HEK293 (cell line): Measurements from ENCODE around the gene MTRFR.

Experiments used
- CTCF ChIA-PET: fragments of 350-600 bp; formaldehyde crosslinking; extraction: SDS; loops from one replicate; lab custom pipeline; 2021; ENCODE audit warnings: antibody characterized with exemption; lab: Yijun Ruan, JAX
- POLR2A ChIA-PET: fragments of 300-600 bp; formaldehyde crosslinking; extraction: SDS; loops from one replicate; lab custom pipeline; 2020; ENCODE audit warnings: antibody characterized with exemption, inconsistent platforms; lab: Yijun Ruan, JAX
- H3K27ac ChIP-seq: fragments of 200-500 bp; sonication (Bioruptor generic); 2 replicates; pipeline ENCODE4 v1.5.1; 2014; ENCODE audit warnings: low read depth, low read length, control low read depth, inconsistent platforms; ENCODE audit errors: extremely low read depth
- H3K36me3 ChIP-seq, 2 experiments: fragments of 200-500 bp in 1 of 2; sonication (Bioruptor generic) in 1 of 2; 1 replicate in 1 of 2; 2 replicates in 1 of 2; pipeline ENCODE4 v1.5.1; 2014 to 2017; ENCODE audit warnings: inconsistent platforms in 2 of 2, low read length in 2 of 2; ENCODE audit not compliant: control insufficient read depth in 2 of 2, insufficient read depth in 1 of 2
- H3K4me1 ChIP-seq: fragments of 200-500 bp; sonication (Bioruptor generic); 2 replicates; pipeline ENCODE4 v1.5.1; 2014; ENCODE audit warnings: mild to moderate bottlenecking, low read length, inconsistent platforms; ENCODE audit not compliant: control insufficient read depth, insufficient read depth
- H3K4me3 ChIP-seq: 2 replicates; pipeline ENCODE4 v1.5.1; 2011; ENCODE audit warnings: low read depth, mild to moderate bottlenecking, control low read depth, low read length, moderate library complexity
- H3K9me3 ChIP-seq: fragments of 200-500 bp; sonication (Bioruptor generic); 2 replicates; pipeline ENCODE4 v1.5.1; 2014; ENCODE audit warnings: low read depth, low read length, inconsistent platforms; ENCODE audit not compliant: control insufficient read depth, insufficient read depth
- BCL11A ChIP-seq: fragments of 450-650 bp; formaldehyde crosslinking; IDR thresholded peaks from 2 replicates; pipeline ENCODE4 v1.5.1; 2016; ENCODE audit warnings: low read depth, missing biosample characterization, missing genetic modification characterization
- KLF10 ChIP-seq: fragments of 450-650 bp; IDR thresholded peaks from 2 replicates; pipeline ENCODE4 v1.5.1; 2018; ENCODE audit warnings: missing biosample characterization, mild to moderate bottlenecking, missing genetic modification characterization
- KLF8 ChIP-seq: fragments of 450-650 bp; formaldehyde crosslinking; IDR thresholded peaks from 2 replicates; pipeline ENCODE4 v1.5.1; 2016; ENCODE audit warnings: missing biosample characterization, missing genetic modification characterization
- MYNN ChIP-seq: fragments of 450-650 bp; formaldehyde crosslinking; IDR thresholded peaks from 2 replicates; pipeline ENCODE4 v1.5.1; 2016; ENCODE audit warnings: missing biosample characterization, missing genetic modification characterization, borderline replicate concordance
- RBAK ChIP-seq: fragments of 450-650 bp; formaldehyde crosslinking; IDR thresholded peaks from 2 replicates; pipeline ENCODE4 v1.5.1; 2016; ENCODE audit warnings: missing biosample characterization, missing genetic modification characterization
- ZBTB17 ChIP-seq: fragments of 450-650 bp; formaldehyde crosslinking; IDR thresholded peaks from 2 replicates; pipeline ENCODE4 v1.5.1; 2016; ENCODE audit warnings: missing biosample characterization, missing genetic modification characterization
- ZNF10 ChIP-seq: fragments of 450-650 bp; formaldehyde crosslinking; IDR thresholded peaks from 2 replicates; pipeline ENCODE4 v1.5.1; 2017; ENCODE audit warnings: missing biosample characterization, missing genetic modification characterization
- ZNF132 ChIP-seq: fragments of 450-650 bp; formaldehyde crosslinking; IDR thresholded peaks from 2 replicates; pipeline ENCODE4 v1.5.1; 2017; ENCODE audit warnings: missing biosample characterization, missing genetic modification characterization, borderline replicate concordance
- ZNF138 ChIP-seq: fragments of 450-650 bp; formaldehyde crosslinking; IDR thresholded peaks from 2 replicates; pipeline ENCODE4 v1.5.1; 2016; ENCODE audit warnings: missing biosample characterization, missing genetic modification characterization, borderline replicate concordance
- ZNF155 ChIP-seq: fragments of 450-650 bp; formaldehyde crosslinking; IDR thresholded peaks from 2 replicates; pipeline ENCODE4 v1.5.1; 2016; ENCODE audit warnings: missing biosample characterization, missing genetic modification characterization
- ZNF175 ChIP-seq: fragments of 450-650 bp; formaldehyde crosslinking; IDR thresholded peaks from 2 replicates; pipeline ENCODE4 v1.5.1; 2016; ENCODE audit warnings: missing biosample characterization, missing genetic modification characterization
- ZNF266 ChIP-seq: fragments of 450-650 bp; formaldehyde crosslinking; IDR thresholded peaks from 2 replicates; pipeline ENCODE4 v1.5.1; 2016; ENCODE audit warnings: missing biosample characterization, missing genetic modification characterization, low read depth
- ZNF274 ChIP-seq, 2 experiments: fragments of 200-500 bp in 1 of 2; fragments of 450-650 bp in 1 of 2; sonication (Bioruptor generic) in 1 of 2; formaldehyde crosslinking in 1 of 2; IDR thresholded peaks; 2 replicates each; pipeline versions ENCODE4 v1.5.1 to v1.6.1; 2014 to 2016; ENCODE audit warnings: borderline replicate concordance in 1 of 2, inconsistent platforms in 1 of 2, low read length in 1 of 2, missing biosample characterization in 1 of 2, missing genetic modification characterization in 1 of 2
- ZNF335 ChIP-seq: fragments of 450-650 bp; formaldehyde crosslinking; conservative IDR thresholded peaks from 2 replicates; pipeline ENCODE4 v1.5.1; 2016; ENCODE audit warnings: missing biosample characterization, missing genetic modification characterization
- ZNF341 ChIP-seq: fragments of 450-650 bp; formaldehyde crosslinking; IDR thresholded peaks from 2 replicates; pipeline ENCODE4; 2016; ENCODE audit warnings: low read depth, missing biosample characterization, missing genetic modification characterization
- ZNF354C ChIP-seq: fragments of 450-650 bp; formaldehyde crosslinking; IDR thresholded peaks from 2 replicates; pipeline ENCODE4 v1.5.1; 2016; ENCODE audit warnings: missing biosample characterization, missing genetic modification characterization, low read depth, borderline replicate concordance
- ZNF366 ChIP-seq: fragments of 450-650 bp; formaldehyde crosslinking; conservative IDR thresholded peaks from 2 replicates; pipeline ENCODE4 v1.5.1; 2016; ENCODE audit warnings: missing biosample characterization, missing genetic modification characterization
- ZNF394 ChIP-seq: fragments of 450-650 bp; formaldehyde crosslinking; IDR thresholded peaks from 2 replicates; pipeline ENCODE4 v1.5.1; 2016; ENCODE audit warnings: missing biosample characterization, missing genetic modification characterization, mild to moderate bottlenecking, moderate library complexity, borderline replicate concordance
- ZNF433 ChIP-seq: fragments of 450-650 bp; formaldehyde crosslinking; IDR thresholded peaks from 2 replicates; pipeline ENCODE4 v1.5.1; 2016; ENCODE audit warnings: missing biosample characterization, missing genetic modification characterization, low read depth
- ZNF48 ChIP-seq: fragments of 450-650 bp; formaldehyde crosslinking; IDR thresholded peaks from 2 replicates; pipeline ENCODE4 v1.5.1; 2016; ENCODE audit warnings: missing biosample characterization, missing genetic modification characterization
- ZNF830 ChIP-seq: fragments of 450-650 bp; IDR thresholded peaks from 2 replicates; pipeline ENCODE4 v1.5.0; 2018; ENCODE audit warnings: missing biosample characterization, missing genetic modification characterization, low read depth, mild to moderate bottlenecking, moderate library complexity
- ZNF843 ChIP-seq: fragments of 450-650 bp; formaldehyde crosslinking; IDR thresholded peaks from 2 replicates; pipeline ENCODE4 v1.5.1; 2016; ENCODE audit warnings: missing biosample characterization, missing genetic modification characterization
- TF ChIP-seq, protein P1 (sequence below): fragments of 450-650 bp; formaldehyde crosslinking; IDR thresholded peaks from 2 replicates; pipeline ENCODE4 v1.5.1; 2017; ENCODE audit warnings: missing biosample characterization, missing genetic modification characterization
- TF ChIP-seq, protein P2 (sequence below): fragments of 450-650 bp; formaldehyde crosslinking; IDR thresholded peaks from 2 replicates; pipeline ENCODE4 v1.5.1; 2017; ENCODE audit warnings: missing biosample characterization, missing genetic modification characterization
- TF ChIP-seq, protein P3 (sequence below): fragments of 450-650 bp; formaldehyde crosslinking; IDR thresholded peaks from 2 replicates; pipeline ENCODE4 v1.5.0; 2017; ENCODE audit warnings: missing biosample characterization, missing genetic modification characterization, borderline replicate concordance
- TF ChIP-seq, protein P4 (sequence below): fragments of 450-650 bp; formaldehyde crosslinking; IDR thresholded peaks from 2 replicates; pipeline ENCODE4 v1.5.1; 2016; ENCODE audit warnings: missing biosample characterization, missing genetic modification characterization

The MTRFR gene

DNA sequence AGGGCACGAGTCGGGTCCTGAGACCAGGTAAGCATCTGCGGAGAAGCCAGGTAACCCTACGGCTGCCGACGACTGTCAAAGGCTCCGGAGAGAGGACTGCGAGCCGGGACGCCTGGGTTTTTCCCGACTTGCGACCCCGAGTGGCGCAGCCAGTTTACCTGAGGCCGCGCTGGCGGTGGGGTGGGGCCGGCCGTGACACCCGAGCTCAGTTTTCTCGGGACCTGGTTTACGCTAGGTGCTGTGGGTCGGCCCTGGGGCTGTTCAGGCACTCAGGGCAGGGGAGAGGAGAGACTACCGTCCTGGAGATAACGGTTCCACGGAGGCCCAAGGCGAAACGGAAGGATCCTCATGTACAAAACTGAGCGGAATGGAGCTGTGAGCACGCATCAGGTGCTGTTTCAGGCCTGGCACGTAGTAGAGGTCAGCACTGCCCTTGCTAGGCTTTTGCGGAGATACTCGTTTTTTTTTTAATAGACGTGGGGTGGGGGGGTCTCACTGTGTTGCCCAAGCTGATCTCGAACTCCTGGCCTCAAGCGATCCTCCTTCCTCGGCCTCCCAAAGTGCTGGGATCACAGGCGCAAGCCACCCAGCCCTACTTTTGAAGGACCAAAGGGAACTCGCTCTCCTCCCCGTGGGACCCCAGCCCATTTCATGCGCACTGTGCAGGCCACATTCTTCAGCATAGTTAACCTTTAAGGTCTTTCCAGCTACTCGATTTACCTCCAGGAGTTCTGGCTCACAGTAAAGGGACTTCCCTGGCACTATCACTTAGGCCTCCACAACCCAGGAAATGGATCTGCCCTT lies 471 bp downstream of the MTRFR start:
- CTCF ChIA-PET: interaction anchor here (0.6 to 1.7 kb wide), 4 partner anchors 17 to 439 kb away, joined by 3 to 6 read pairs (median 3); no protein-coding TSS in a partner anchor
- Histone ChIP-seq H3K4me1 (peaks cover 10% of the 10 kb centered on the region), H3K27ac (peak overlapping the region; percentile 74), H3K36me3 (peaks cover 16 to 18% of the 10 kb centered on the region in 2 experiments), H3K4me3 (peak overlapping the region; percentile 82), H3K9me3 (no peaks in the 10 kb centered on the region)
- POLR2A ChIA-PET: interaction anchor here (0.6 to 2.8 kb wide), 39 partner anchors 9 to 1155 kb away, joined by 3 to 56 read pairs (median 6); partner anchors contain the start of genes ABCB9, ATP6V0A2, DDX55 and DIABLO
- TF ChIP-seq, protein P1, sequence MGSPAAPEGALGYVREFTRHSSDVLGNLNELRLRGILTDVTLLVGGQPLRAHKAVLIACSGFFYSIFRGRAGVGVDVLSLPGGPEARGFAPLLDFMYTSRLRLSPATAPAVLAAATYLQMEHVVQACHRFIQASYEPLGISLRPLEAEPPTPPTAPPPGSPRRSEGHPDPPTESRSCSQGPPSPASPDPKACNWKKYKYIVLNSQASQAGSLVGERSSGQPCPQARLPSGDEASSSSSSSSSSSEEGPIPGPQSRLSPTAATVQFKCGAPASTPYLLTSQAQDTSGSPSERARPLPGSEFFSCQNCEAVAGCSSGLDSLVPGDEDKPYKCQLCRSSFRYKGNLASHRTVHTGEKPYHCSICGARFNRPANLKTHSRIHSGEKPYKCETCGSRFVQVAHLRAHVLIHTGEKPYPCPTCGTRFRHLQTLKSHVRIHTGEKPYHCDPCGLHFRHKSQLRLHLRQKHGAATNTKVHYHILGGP (tag by site-specific recombination): no peak
- TF ChIP-seq ZNF341 (tag by site-specific recombination) (no peak), ZNF354C (tag by site-specific recombination) (no peak), ZNF335 (tag by site-specific recombination) (peak; percentile 67), ZNF138 (no peak), ZNF366 (tag by site-specific recombination) (no peak), ZNF433 (no peak), ZNF266 (tag by site-specific recombination) (no peak), ZNF10 (tag by site-specific recombination) (peak; percentile 74), ZNF48 (no peak), ZNF155 (tag by site-specific recombination) (no peak), ZNF175 (tag by site-specific recombination) (no peak), ZNF830 (no peak), ZNF843 (tag by site-specific recombination) (no peak), ZBTB17 (tag by site-specific recombination) (0 out of 2 replicates have a peak, but pooled peaks have one; percentile 35), MYNN (no peak), KLF8 (tag by site-specific recombination) (peak; percentile 57; the same call in 1 of the 2 replicates), ZNF274 (IDR thresholded peaks at IDR 0.05; ENCODE audit: low read length) (no peak), ZNF274 (tag by site-specific recombination; IDR thresholded peaks at IDR 0.05; ENCODE audit: borderline replicate concordance) (no peak), ZNF394 (tag by site-specific recombination) (peak; percentile 11; the same call in 1 of the 2 replicates), BCL11A (tag by site-specific recombination) (no peak), KLF10 (tag by site-specific recombination) (no peak), ZNF132 (tag by site-specific recombination) (no peak), RBAK (no peak)
- TF ChIP-seq, protein P2, sequence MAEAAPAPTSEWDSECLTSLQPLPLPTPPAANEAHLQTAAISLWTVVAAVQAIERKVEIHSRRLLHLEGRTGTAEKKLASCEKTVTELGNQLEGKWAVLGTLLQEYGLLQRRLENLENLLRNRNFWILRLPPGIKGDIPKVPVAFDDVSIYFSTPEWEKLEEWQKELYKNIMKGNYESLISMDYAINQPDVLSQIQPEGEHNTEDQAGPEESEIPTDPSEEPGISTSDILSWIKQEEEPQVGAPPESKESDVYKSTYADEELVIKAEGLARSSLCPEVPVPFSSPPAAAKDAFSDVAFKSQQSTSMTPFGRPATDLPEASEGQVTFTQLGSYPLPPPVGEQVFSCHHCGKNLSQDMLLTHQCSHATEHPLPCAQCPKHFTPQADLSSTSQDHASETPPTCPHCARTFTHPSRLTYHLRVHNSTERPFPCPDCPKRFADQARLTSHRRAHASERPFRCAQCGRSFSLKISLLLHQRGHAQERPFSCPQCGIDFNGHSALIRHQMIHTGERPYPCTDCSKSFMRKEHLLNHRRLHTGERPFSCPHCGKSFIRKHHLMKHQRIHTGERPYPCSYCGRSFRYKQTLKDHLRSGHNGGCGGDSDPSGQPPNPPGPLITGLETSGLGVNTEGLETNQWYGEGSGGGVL (tag by site-specific recombination): no peak
- TF ChIP-seq, protein P3, sequence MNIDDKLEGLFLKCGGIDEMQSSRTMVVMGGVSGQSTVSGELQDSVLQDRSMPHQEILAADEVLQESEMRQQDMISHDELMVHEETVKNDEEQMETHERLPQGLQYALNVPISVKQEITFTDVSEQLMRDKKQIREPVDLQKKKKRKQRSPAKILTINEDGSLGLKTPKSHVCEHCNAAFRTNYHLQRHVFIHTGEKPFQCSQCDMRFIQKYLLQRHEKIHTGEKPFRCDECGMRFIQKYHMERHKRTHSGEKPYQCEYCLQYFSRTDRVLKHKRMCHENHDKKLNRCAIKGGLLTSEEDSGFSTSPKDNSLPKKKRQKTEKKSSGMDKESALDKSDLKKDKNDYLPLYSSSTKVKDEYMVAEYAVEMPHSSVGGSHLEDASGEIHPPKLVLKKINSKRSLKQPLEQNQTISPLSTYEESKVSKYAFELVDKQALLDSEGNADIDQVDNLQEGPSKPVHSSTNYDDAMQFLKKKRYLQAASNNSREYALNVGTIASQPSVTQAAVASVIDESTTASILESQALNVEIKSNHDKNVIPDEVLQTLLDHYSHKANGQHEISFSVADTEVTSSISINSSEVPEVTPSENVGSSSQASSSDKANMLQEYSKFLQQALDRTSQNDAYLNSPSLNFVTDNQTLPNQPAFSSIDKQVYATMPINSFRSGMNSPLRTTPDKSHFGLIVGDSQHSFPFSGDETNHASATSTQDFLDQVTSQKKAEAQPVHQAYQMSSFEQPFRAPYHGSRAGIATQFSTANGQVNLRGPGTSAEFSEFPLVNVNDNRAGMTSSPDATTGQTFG: no peak
- TF ChIP-seq, protein P4, sequence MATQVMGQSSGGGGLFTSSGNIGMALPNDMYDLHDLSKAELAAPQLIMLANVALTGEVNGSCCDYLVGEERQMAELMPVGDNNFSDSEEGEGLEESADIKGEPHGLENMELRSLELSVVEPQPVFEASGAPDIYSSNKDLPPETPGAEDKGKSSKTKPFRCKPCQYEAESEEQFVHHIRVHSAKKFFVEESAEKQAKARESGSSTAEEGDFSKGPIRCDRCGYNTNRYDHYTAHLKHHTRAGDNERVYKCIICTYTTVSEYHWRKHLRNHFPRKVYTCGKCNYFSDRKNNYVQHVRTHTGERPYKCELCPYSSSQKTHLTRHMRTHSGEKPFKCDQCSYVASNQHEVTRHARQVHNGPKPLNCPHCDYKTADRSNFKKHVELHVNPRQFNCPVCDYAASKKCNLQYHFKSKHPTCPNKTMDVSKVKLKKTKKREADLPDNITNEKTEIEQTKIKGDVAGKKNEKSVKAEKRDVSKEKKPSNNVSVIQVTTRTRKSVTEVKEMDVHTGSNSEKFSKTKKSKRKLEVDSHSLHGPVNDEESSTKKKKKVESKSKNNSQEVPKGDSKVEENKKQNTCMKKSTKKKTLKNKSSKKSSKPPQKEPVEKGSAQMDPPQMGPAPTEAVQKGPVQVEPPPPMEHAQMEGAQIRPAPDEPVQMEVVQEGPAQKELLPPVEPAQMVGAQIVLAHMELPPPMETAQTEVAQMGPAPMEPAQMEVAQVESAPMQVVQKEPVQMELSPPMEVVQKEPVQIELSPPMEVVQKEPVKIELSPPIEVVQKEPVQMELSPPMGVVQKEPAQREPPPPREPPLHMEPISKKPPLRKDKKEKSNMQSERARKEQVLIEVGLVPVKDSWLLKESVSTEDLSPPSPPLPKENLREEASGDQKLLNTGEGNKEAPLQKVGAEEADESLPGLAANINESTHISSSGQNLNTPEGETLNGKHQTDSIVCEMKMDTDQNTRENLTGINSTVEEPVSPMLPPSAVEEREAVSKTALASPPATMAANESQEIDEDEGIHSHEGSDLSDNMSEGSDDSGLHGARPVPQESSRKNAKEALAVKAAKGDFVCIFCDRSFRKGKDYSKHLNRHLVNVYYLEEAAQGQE (tag by site-specific recombination): no peak
